CD4-positive, CD25-positive, alpha-beta regulatory T cell (primary cell): ENCODE measurements around the gene VWA5B1. TPM values are rescaled to one million over a fixed set of nuclear protein-coding genes. Genes with fewer than 3 reads are reported as not detected.

Experiments
- ATAC-seq, 2 donors: fragments of 150-1000 bp; cut with Tn5 transposase; one replicate each; pipeline ENCODE4 v1.10.0; 2021; ENCODE audit warnings: low read depth in 2 of 2, moderate number of reproducible peaks in 2 of 2, moderate library complexity in 1 of 2
- DNase-seq, 3 donors: peaks; one replicate each; pipeline versions ENCODE4 v3.0.0 to v3.0.0-alpha.2; 2012 to 2022; ENCODE audit warnings: mixed read lengths in 1 of 3
- H3K27ac ChIP-seq: one replicate; pipeline ENCODE4 v1.7.0; 2013; ENCODE audit warnings: mild to moderate bottlenecking, low read length; ENCODE audit not compliant: insufficient read depth, poor library complexity, severe bottlenecking
- H3K27me3 ChIP-seq: one replicate; pipeline ENCODE4 v1.7.0; 2013; ENCODE audit warnings: low read length; ENCODE audit not compliant: control insufficient read depth, insufficient read depth
- H3K36me3 ChIP-seq: one replicate; pipeline ENCODE4 v1.7.0; 2013; ENCODE audit warnings: mild to moderate bottlenecking, low read length, moderate library complexity; ENCODE audit not compliant: control insufficient read depth, insufficient read depth
- H3K4me1 ChIP-seq: 2 replicates; pipeline ENCODE4 v1.7.0; 2013; ENCODE audit warnings: mild to moderate bottlenecking, low read length; ENCODE audit not compliant: insufficient read depth, control insufficient read depth, poor library complexity, severe bottlenecking
- H3K4me3 ChIP-seq: one replicate; pipeline ENCODE4 v1.7.0; 2013; ENCODE audit warnings: low read depth, mild to moderate bottlenecking, low read length, moderate library complexity
- H3K9me3 ChIP-seq, 2 experiments: 1 replicate in 1 of 2; 2 replicates in 1 of 2; pipeline ENCODE4 v1.7.0; 2013; ENCODE audit warnings: low read length in 2 of 2, mild to moderate bottlenecking in 1 of 2, moderate library complexity in 1 of 2; ENCODE audit not compliant: control insufficient read depth in 2 of 2
- H3K27ac Mint-ChIP-seq, 3 donors: one replicate each; pipeline ENCODE4 v1.8.0; 2020 to 2022; ENCODE audit warnings: mild to moderate bottlenecking in 3 of 3, mixed read lengths in 3 of 3, moderate library complexity in 2 of 3
- H3K27me3 Mint-ChIP-seq: one replicate; pipeline ENCODE4 v1.8.0; 2022; ENCODE audit warnings: mild to moderate bottlenecking, mixed read lengths
- H3K36me3 Mint-ChIP-seq: one replicate; pipeline ENCODE4 v1.8.0; 2020; ENCODE audit warnings: mixed read lengths
- H3K4me1 Mint-ChIP-seq, 4 donors: one replicate each; pipeline ENCODE4 v1.8.0; 2020 to 2022; ENCODE audit warnings: mixed read lengths in 4 of 4, mild to moderate bottlenecking in 1 of 4
- H3K4me3 Mint-ChIP-seq, 4 donors: one replicate each; pipeline ENCODE4 v1.8.0; 2020 to 2022; ENCODE audit warnings: mild to moderate bottlenecking in 4 of 4, mixed read lengths in 4 of 4, moderate library complexity in 3 of 4
- H3K9me3 Mint-ChIP-seq, 7 donors: one replicate each; pipeline ENCODE4 v1.8.0; 2020 to 2022; ENCODE audit warnings: mixed read lengths in 7 of 7, mild to moderate bottlenecking in 3 of 7, moderate library complexity in 2 of 7
- polyA plus RNA-seq, 4 donors: library from polyadenylated mRNA; unstranded; fragments of 300-500 nt; fragmentation: Illumina TruSeq; gene quantifications; one replicate each; pipeline ENCODE4 v1.2.3, GENCODE V29; 2021
- total RNA-seq: library from RNA; stranded (reverse); gene quantifications from one replicate; pipeline ENCODE4 v1.2.3, GENCODE V29; 2022

VWA5B1 gene
- total and polyA plus RNA-seq, 5 donors from 2014 or later = 0.08 TPM; not detected in 4

- no peak for DNase-seq
- H3K27ac ChIP-seq = no peak overlapping the region
- Mint-ChIP-seq H3K36me3 (no peaks in the 10 kb centered on the region), H3K9me3 (peaks cover 0 to 2% (median 0%) of the 10 kb centered on the region in 7 donors), H3K4me3 (no peak overlapping the region), H3K4me1 (no peaks in the 10 kb centered on the region), H3K27me3 (peaks cover 21% of the 10 kb centered on the region), H3K27ac (no peak overlapping the region)
- H3K27me3 ChIP-seq = peaks cover 8% of the 10 kb centered on the region
- H3K4me3 ChIP-seq = no peak overlapping the region
- no peaks in the 10 kb centered on the region for H3K36me3 ChIP-seq
- H3K9me3 ChIP-seq = no peaks in the 10 kb centered on the region
- H3K4me1 ChIP-seq = no peaks in the 10 kb centered on the region
- no peak for ATAC-seq
These were observed 112.1 kb downstream of the VWA5B1 start for GRCh38 chr1:20402585-20403422.

GRCh38 chr1:20403423-20404145 lies 112.9 kb downstream of the VWA5B1 start:
- no peaks in the 10 kb centered on the region for H3K36me3 Mint-ChIP-seq
- DNase-seq (no peak), ATAC-seq (no peak)
- Histone ChIP-seq H3K27ac (no peak overlapping the region), H3K36me3 (no peaks in the 10 kb centered on the region), H3K9me3 (no peaks in the 10 kb centered on the region), H3K27me3 (peaks cover 8% of the 10 kb centered on the region), H3K4me3 (no peak overlapping the region), H3K4me1 (no peaks in the 10 kb centered on the region)
- H3K27ac Mint-ChIP-seq = no peak overlapping the region
- peaks cover 0 to 2% (median 0%) of the 10 kb centered on the region in 7 donors for H3K9me3 Mint-ChIP-seq
- H3K4me3 Mint-ChIP-seq = no peak overlapping the region
- peaks cover 21% of the 10 kb centered on the region for H3K27me3 Mint-ChIP-seq
- H3K4me1 Mint-ChIP-seq = no peaks in the 10 kb centered on the region

- H3K4me1 Mint-ChIP-seq = no peaks in the 10 kb centered on the region
- peaks cover 17% of the 10 kb centered on the region for H3K27me3 Mint-ChIP-seq
- H3K27ac Mint-ChIP-seq = peak overlapping the region in 1 of 3 donors; percentile 32
- Histone ChIP-seq H3K27ac (no peak overlapping the region), H3K9me3 (no peaks in the 10 kb centered on the region), H3K27me3 (peaks cover 8% of the 10 kb centered on the region), H3K4me3 (no peak overlapping the region), H3K36me3 (no peaks in the 10 kb centered on the region), H3K4me1 (no peaks in the 10 kb centered on the region)
- no peaks in the 10 kb centered on the region for H3K36me3 Mint-ChIP-seq
- DNase-seq (no peak), ATAC-seq (no peak)
- peaks cover 0 to 2% (median 0%) of the 10 kb centered on the region in 7 donors for H3K9me3 Mint-ChIP-seq
- no peak overlapping the region for H3K4me3 Mint-ChIP-seq
These were observed 113.8 kb downstream of the VWA5B1 start for GRCh38 chr1:20404466-20404865.

Other genes with a start within 250 kb of the VWA5B1 start
- not detected for gene PLA2G5, start 220.7 kb upstream of the VWA5B1 start, total RNA-seq
- not detected for gene PLA2G5, start 220.7 kb upstream of the VWA5B1 start, polyA plus RNA-seq
- gene PLA2G2D, start 171.3 kb upstream of the VWA5B1 start, total RNA-seq = not detected
- not detected for gene PLA2G2D, start 171.3 kb upstream of the VWA5B1 start, polyA plus RNA-seq
- not detected for gene PLA2G2F, start 151.6 kb upstream of the VWA5B1 start, total RNA-seq
- not detected for gene PLA2G2F, start 151.6 kb upstream of the VWA5B1 start, polyA plus RNA-seq
- gene UBXN10, start 104.8 kb upstream of the VWA5B1 start, total RNA-seq = 0.30 TPM
- gene UBXN10, start 104.8 kb upstream of the VWA5B1 start, polyA plus RNA-seq = under 1 TPM in 3 of 4 donors, not detected in 1; 0.06 to 0.41 (median 0.37) TPM
- not detected for gene PLA2G2C, start 104.4 kb upstream of the VWA5B1 start, total RNA-seq
- gene PLA2G2C, start 104.4 kb upstream of the VWA5B1 start, polyA plus RNA-seq = not detected
- gene CAMK2N1, start 195.3 kb downstream of the VWA5B1 start, total RNA-seq = 1.7 TPM
- under 1 TPM; 0.24 to 0.37 (median 0.29) TPM for gene CAMK2N1, start 195.3 kb downstream of the VWA5B1 start, polyA plus RNA-seq
- gene MUL1, start 217.3 kb downstream of the VWA5B1 start, total RNA-seq = 20.4 TPM
- 10 to 100 TPM; 30.9 to 47.0 (median 35.3) TPM for gene MUL1, start 217.3 kb downstream of the VWA5B1 start, polyA plus RNA-seq